ENCODE results near the gene PODN.

PODN gene

DNA sequence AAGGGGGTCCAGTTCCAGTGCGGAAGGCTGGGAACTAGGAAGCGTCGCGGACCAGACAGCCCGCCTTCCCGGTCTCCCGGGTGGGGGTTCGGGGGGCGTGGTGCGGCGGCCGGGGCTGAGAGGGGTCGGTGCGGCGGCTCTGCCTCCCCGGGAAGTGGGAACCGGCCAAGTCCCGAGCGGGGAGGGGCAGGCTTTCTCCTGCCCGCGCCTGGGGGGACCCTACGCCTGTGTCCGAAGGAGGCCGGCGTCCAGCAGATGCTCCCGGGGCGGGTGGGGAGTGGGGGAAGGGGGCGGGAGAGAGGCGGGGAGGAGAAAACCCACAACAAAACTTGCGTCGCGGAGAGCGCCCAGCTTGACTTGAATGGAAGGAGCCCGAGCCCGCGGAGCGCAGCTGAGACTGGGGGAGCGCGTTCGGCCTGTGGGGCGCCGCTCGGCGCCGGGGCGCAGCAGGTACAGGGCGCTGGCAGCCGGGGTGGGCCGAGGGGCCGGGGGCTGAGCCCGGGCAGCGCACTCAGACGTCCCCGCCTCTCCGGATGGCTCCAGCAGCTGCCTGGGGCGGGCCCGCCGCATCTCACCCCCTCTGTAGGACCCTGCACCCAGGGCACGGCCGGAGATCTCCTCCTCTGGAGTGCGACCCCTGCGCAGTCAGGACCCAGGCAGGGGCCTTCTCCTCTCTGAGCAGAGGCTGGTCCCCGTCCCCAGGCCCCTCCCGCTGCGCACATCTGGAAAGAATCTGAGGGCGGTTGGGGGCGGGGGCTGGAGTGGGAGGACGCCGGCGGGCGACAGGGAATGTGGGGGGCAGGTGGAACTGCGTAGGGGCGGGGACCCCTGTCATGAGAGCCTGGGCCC is at the start of gene PODN:
Gene PODN, plus strand, starts transcription at position 355 of the 849 bp plus-strand sequence. CDS start 7,643 bp downstream, outside the sequence.
- TF ChIP-seq CTCF (IDR thresholded peaks at IDR 0.05; ENCODE audit: control insufficient read depth, insufficient read depth, low read depth, low read length, missing control alignments) = no peak
- H3K4me3 ChIP-seq (ENCODE audit: control insufficient read depth, low read depth, low read length) = peak within 1 kb of the TSS; percentile 68
- DNase-seq (ENCODE audit: low read depth) = no peak

DNA sequence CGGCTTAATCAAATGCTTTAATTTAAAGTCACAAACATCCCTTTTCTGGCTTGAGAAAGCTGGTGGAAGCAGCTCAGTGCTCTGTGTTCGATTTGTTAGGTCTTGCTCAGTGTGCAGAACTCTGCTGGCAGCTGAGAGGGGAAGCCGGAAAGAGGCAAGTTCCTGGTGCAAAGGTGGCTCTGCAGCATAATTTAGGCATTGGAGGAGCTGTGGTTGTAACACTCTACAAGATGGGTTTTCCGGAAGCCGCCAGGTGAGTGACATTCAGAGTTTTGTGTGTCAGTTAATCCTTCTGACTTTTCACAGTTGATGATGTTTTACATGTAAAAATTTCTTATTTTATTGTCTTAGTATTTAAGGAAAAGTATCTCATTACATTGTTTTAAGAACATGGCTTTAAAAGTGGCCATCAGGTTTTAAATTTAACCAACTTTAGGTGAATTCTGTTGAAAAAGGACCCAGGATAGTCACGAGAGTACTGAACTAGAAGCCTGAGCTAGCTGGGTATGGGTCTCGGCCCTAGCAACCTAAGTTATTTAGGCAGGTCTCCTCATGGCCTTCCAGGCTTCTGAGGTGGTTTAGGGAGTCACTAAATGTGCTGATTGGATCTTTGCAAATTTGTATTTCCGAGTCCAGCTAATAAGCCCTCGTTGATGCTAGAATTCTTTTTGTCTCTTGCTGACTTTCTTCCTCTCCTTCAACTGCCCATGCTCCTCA is 47.1 kb upstream of the PODN start:
- no peak for TF ChIP-seq CTCF (IDR thresholded peaks at IDR 0.05; ENCODE audit: control insufficient read depth, insufficient read depth, low read depth, low read length, missing control alignments)
- H3K4me3 ChIP-seq (ENCODE audit: control insufficient read depth, low read depth, low read length) = peak overlapping the region; percentile 56
- DNase-seq (ENCODE audit: low read depth) = peak; percentile 77

DNA sequence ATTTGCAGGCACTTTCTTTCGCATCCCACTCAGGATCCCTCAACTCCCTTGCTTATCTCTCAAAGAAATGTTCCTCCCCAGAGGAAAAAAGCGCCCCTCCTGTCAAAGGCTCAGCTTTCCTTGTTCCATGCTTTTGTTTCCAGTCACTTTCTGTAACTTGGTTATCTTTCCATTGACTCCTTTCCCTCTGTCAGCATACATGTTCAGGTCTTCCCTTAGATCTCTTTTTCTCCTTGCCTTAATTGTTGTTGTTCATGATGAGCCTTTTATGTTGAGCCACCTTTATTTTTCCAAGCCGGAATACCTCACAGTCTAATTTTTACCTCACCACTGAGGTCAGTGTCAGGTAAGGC is 46.5 kb upstream of the PODN start:
- DNase-seq (ENCODE audit: low read depth) = no peak
- peak overlapping the region; percentile 56 for H3K4me3 ChIP-seq (ENCODE audit: control insufficient read depth, low read depth, low read length)
- TF ChIP-seq CTCF (IDR thresholded peaks at IDR 0.05; ENCODE audit: control insufficient read depth, insufficient read depth, low read depth, low read length, missing control alignments) = no peak

DNA sequence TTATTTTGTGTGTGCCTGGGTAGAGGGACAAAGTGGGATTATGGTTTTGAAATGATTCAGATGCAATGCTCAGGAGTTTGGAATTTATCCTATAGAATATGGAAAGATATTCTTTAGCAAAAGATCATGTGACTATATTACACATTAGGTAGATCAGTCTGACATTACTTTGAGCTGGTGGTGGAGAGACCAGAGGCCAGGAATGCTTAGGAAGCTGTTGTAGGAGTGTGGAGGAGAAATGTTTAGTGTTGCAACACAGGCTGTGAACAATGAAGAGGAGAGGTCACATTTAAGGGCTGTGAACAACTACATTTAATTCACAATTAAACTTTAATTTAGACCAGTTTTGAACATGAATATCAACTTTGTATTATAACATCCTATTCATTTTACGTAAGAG is 45.3 kb upstream of the PODN start:
- TF ChIP-seq CTCF (IDR thresholded peaks at IDR 0.05; ENCODE audit: control insufficient read depth, insufficient read depth, low read depth, low read length, missing control alignments) = no peak
- H3K4me3 ChIP-seq (ENCODE audit: control insufficient read depth, low read depth, low read length) = no peak overlapping the region
- DNase-seq (ENCODE audit: low read depth) = no peak

DNA sequence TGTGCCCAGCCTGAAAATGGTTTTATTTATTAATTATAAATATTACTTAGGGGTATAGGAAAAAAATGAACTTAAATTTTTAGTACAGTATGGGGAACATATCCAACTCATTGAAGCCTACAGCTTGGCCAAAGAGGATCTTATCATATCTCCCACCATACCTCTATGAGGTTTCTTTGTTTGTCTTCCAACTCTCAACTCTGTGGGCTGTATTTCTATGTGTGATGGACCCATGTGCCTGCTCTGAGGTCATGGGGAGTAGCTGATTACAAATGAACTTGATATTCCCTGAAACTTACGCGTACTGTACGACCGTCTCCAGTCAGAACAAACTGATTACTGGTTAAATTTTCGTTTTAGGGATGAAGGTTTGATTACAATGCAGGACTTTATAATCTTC is 41.4 kb upstream of the PODN start:
- TF ChIP-seq CTCF (IDR thresholded peaks at IDR 0.05; ENCODE audit: control insufficient read depth, insufficient read depth, low read depth, low read length, missing control alignments) = no peak
- DNase-seq (ENCODE audit: low read depth) = no peak
- no peak overlapping the region for H3K4me3 ChIP-seq (ENCODE audit: control insufficient read depth, low read depth, low read length)

GRCh38 chr1:53022179-53022578 is 39.8 kb upstream of the PODN start:
- TF ChIP-seq CTCF (IDR thresholded peaks at IDR 0.05; ENCODE audit: control insufficient read depth, insufficient read depth, low read depth, low read length, missing control alignments) = no peak
- H3K4me3 ChIP-seq (ENCODE audit: control insufficient read depth, low read depth, low read length) = no peak overlapping the region
- no peak for DNase-seq (ENCODE audit: low read depth)
